Neural cell (in vitro differentiated cells): ENCODE measurements around the gene SNHG17. TPM values are rescaled to one million over a fixed set of nuclear protein-coding genes. Genes with fewer than 3 reads are reported as not detected.

Experiments used
- H2AFZ ChIP-seq: fragments of 200-600, 300-800 bp; sonication (generic), shearing (Covaris generic); 2 replicates; pipeline ENCODE4 v1.6.0; 2014; ENCODE audit warnings: low read depth, mild to moderate bottlenecking, antibody characterized with exemption, low read length, moderate library complexity
- H3F3A ChIP-seq: fragments of 200-600 bp; shearing (Covaris generic); 2 replicates; pipeline ENCODE4 v1.6.1; 2016; ENCODE audit warnings: mild to moderate bottlenecking, moderate library complexity, mixed read lengths, antibody characterized with exemption, low read length; ENCODE audit not compliant: insufficient read depth, poor library complexity, severe bottlenecking
- H3K27ac ChIP-seq: fragments of 200-600, 300-800 bp; sonication (generic), shearing (Covaris generic); 2 replicates; pipeline ENCODE4 v1.5.1; 2014; ENCODE audit warnings: mild to moderate bottlenecking, low read length, moderate library complexity
- H3K27me3 ChIP-seq: fragments of 300-800, 200-600 bp; sonication (generic), shearing (Covaris generic); 2 replicates; pipeline ENCODE4 v1.6.0; 2014; ENCODE audit warnings: mild to moderate bottlenecking, low read depth, low read length, moderate library complexity; ENCODE audit not compliant: insufficient read depth
- H3K36me3 ChIP-seq: fragments of 300-800, 200-600 bp; sonication (generic), shearing (Covaris generic); 2 replicates; pipeline ENCODE4 v1.5.1; 2014; ENCODE audit warnings: mild to moderate bottlenecking, antibody characterized with exemption, low read length, moderate library complexity; ENCODE audit not compliant: insufficient read depth
- H3K4me2 ChIP-seq: fragments of 300-800, 200-600 bp; sonication (generic), shearing (Covaris generic); 2 replicates; pipeline ENCODE4 v1.6.0; 2014; ENCODE audit warnings: mild to moderate bottlenecking, low read length
- H3K4me3 ChIP-seq: fragments of 300-800, 200-600 bp; sonication (generic), shearing (Covaris generic); 2 replicates; pipeline ENCODE4 v1.5.1; 2014; ENCODE audit warnings: mild to moderate bottlenecking, low read length, moderate library complexity
- H3K79me2 ChIP-seq: fragments of 200-600 bp; shearing (Covaris generic); replicated peaks from 2 replicates; pipeline ENCODE4 v1.6.0; 2014; ENCODE audit warnings: mild to moderate bottlenecking, low read length, moderate library complexity; ENCODE audit not compliant: insufficient read depth
- H3K9ac ChIP-seq: fragments of 300-800, 200-600 bp; sonication (generic), shearing (Covaris generic); 2 replicates; pipeline ENCODE4 v1.6.1; 2016; ENCODE audit warnings: mild to moderate bottlenecking, low read length, mixed read lengths
- H3K9me2 ChIP-seq: fragments of 200-600 bp; shearing (Covaris generic); 2 replicates; pipeline ENCODE4 v1.6.1; 2016; ENCODE audit warnings: mild to moderate bottlenecking, low read length, mixed read lengths; ENCODE audit not compliant: insufficient read depth
- H3K9me3 ChIP-seq: fragments of 200-600, 300-800 bp; sonication (generic), shearing (Covaris generic); 2 replicates; pipeline ENCODE4 v1.6.1; 2016; ENCODE audit warnings: mild to moderate bottlenecking, mixed run types, low read length, moderate library complexity, mixed read lengths
- H4K20me1 ChIP-seq: fragments of 200-600 bp; shearing (Covaris generic); 2 replicates; pipeline ENCODE4 v1.6.1; 2016; ENCODE audit warnings: mild to moderate bottlenecking, mixed run types; ENCODE audit not compliant: insufficient read depth
- EP300 ChIP-seq: fragments of 450-650 bp; conservative IDR thresholded peaks from 2 replicates; pipeline ENCODE4 v1.6.1; 2014; ENCODE audit warnings: antibody characterized with exemption, mild to moderate bottlenecking, moderate library complexity; ENCODE audit not compliant: poor library complexity, severe bottlenecking
- EZH2 ChIP-seq: fragments of 200-600, 300-800 bp; shearing (Covaris generic), sonication (generic); IDR thresholded peaks from 2 replicates; pipeline ENCODE4 v1.6.1; 2014; ENCODE audit warnings: antibody characterized with exemption, low read length, borderline replicate concordance, mild to moderate bottlenecking; ENCODE audit not compliant: insufficient read depth, poor library complexity, severe bottlenecking
- MXI1 ChIP-seq: fragments of 450-650 bp; conservative IDR thresholded peaks from 2 replicates; pipeline ENCODE4 v1.6.1; 2014; ENCODE audit warnings: antibody characterized with exemption, mild to moderate bottlenecking; ENCODE audit not compliant: poor library complexity, severe bottlenecking
- POLR2AphosphoS5 ChIP-seq: IDR thresholded peaks from 2 replicates; pipeline ENCODE4 v1.6.1; 2012
- RAD21 ChIP-seq: fragments of 450-650 bp; conservative IDR thresholded peaks from 2 replicates; pipeline ENCODE4 v1.6.1; 2014; ENCODE audit warnings: antibody characterized with exemption, mild to moderate bottlenecking, moderate library complexity
- REST ChIP-seq: IDR thresholded peaks from 2 replicates; pipeline ENCODE4 v1.6.1; 2012; ENCODE audit warnings: borderline replicate concordance
- SMC3 ChIP-seq: fragments of 450-650 bp; conservative IDR thresholded peaks from 2 replicates; pipeline ENCODE4 v1.6.1; 2014; ENCODE audit warnings: antibody characterized with exemption, mild to moderate bottlenecking, moderate library complexity; ENCODE audit not compliant: poor library complexity
- TAF1 ChIP-seq: IDR thresholded peaks from 2 replicates; pipeline ENCODE4 v1.6.1; 2012; ENCODE audit warnings: low read depth
- polyA plus RNA-seq: library from polyadenylated mRNA; depleted of rRNA; stranded (reverse); fragments of >200 nt; gene quantifications from 2 replicates; pipeline ENCODE4 v1.2.3, GENCODE V29; 2014
- TF ChIP-seq, protein P1 (sequence below): fragments of 450-650 bp; IDR thresholded peaks from 2 replicates; pipeline ENCODE4 v1.5.1; 2014; ENCODE audit warnings: antibody characterized with exemption, mild to moderate bottlenecking, moderate library complexity; ENCODE audit not compliant: poor library complexity, severe bottlenecking

SNHG17 gene
- polyA plus RNA-seq, 1 donor from 2014 or later = 23.1 TPM

GRCh38 chr20:38405132-38405531 lies 30.0 kb downstream of the SNHG17 start:
- Histone ChIP-seq H3K36me3 (no peaks in the 10 kb centered on the region), H3K9me3 (no peaks in the 10 kb centered on the region), H3K9me2 (no peaks in the 10 kb centered on the region), H3K27me3 (no peaks in the 10 kb centered on the region), H3K27ac (no peak overlapping the region), H3K9ac (no peak overlapping the region), H2AFZ (no peak overlapping the region), H3K4me2 (no peak overlapping the region), H3K4me3 (no peak overlapping the region), H3K79me2 (no peaks in the 10 kb centered on the region), H3F3A (no peaks in the 10 kb centered on the region), H4K20me1 (no peaks in the 10 kb centered on the region)
- TF ChIP-seq POLR2AphosphoS5 = no peak
- TF ChIP-seq EP300 = no peak
- no peak for TF ChIP-seq RAD21
- TF ChIP-seq TAF1 = no peak
- no peak for TF ChIP-seq MXI1
- TF ChIP-seq SMC3 = no peak
- TF ChIP-seq REST = no peak
- no peak for TF ChIP-seq EZH2
- TF ChIP-seq, protein P1, sequence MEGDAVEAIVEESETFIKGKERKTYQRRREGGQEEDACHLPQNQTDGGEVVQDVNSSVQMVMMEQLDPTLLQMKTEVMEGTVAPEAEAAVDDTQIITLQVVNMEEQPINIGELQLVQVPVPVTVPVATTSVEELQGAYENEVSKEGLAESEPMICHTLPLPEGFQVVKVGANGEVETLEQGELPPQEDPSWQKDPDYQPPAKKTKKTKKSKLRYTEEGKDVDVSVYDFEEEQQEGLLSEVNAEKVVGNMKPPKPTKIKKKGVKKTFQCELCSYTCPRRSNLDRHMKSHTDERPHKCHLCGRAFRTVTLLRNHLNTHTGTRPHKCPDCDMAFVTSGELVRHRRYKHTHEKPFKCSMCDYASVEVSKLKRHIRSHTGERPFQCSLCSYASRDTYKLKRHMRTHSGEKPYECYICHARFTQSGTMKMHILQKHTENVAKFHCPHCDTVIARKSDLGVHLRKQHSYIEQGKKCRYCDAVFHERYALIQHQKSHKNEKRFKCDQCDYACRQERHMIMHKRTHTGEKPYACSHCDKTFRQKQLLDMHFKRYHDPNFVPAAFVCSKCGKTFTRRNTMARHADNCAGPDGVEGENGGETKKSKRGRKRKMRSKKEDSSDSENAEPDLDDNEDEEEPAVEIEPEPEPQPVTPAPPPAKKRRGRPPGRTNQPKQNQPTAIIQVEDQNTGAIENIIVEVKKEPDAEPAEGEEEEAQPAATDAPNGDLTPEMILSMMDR = no peak

GRCh38 chr20:38404016-38404415 lies 31.1 kb downstream of the SNHG17 start:
- Histone ChIP-seq H4K20me1 (no peaks in the 10 kb centered on the region), H3K4me3 (no peak overlapping the region), H2AFZ (no peak overlapping the region), H3K27ac (no peak overlapping the region), H3K27me3 (no peaks in the 10 kb centered on the region), H3K36me3 (no peaks in the 10 kb centered on the region), H3K4me2 (no peak overlapping the region), H3K9ac (no peak overlapping the region), H3K9me2 (no peaks in the 10 kb centered on the region), H3K79me2 (no peaks in the 10 kb centered on the region), H3K9me3 (no peaks in the 10 kb centered on the region), H3F3A (no peaks in the 10 kb centered on the region)
- TF ChIP-seq POLR2AphosphoS5 (no peak), REST (no peak), EZH2 (no peak), TAF1 (no peak), SMC3 (no peak), RAD21 (no peak), MXI1 (no peak)
- TF ChIP-seq, protein P1 = no peak
